ENCODE results near the gene DZANK1.
"Not testable (repeated sequence)": the region's sequence is repeated elsewhere in the genome, so short reads cannot be mapped to it uniquely, and the experiment has no call there.

DZANK1 gene

GRCh38 chr20:18466894-18467730 is at the start of gene DZANK1, which contains the start of gene POLR3F:
Gene DZANK1 (minus strand): TSS chr20:18467030. CDS start chr20:18465358, 1,672 bp downstream.
Gene POLR3F (plus strand): TSS chr20:18467390. CDS start chr20:18467507, 117 bp downstream.
- H3K4me3 ChIP-seq (ENCODE audit: low read depth in 1 of 2, low read length in 2 of 2): peak within 1 kb of the TSS; percentile 78 to 100
- H3K4me1 ChIP-seq (ENCODE audit: control insufficient read depth in 1 of 2, insufficient read depth in 2 of 2, low read length in 2 of 2): peaks cover 0 to 23% of the 10 kb centered on the region in 2 donors
- H3K36me3 ChIP-seq (ENCODE audit: control insufficient read depth in 1 of 2, insufficient read depth in 2 of 2, low read length in 2 of 2): peaks cover 5 to 25% of the 10 kb centered on the region in 2 donors
- no peaks in the 10 kb centered on the region for H3K9me3 ChIP-seq (ENCODE audit: control insufficient read depth in 1 of 2, low read length in 2 of 2)
- peak within 1 kb of the TSS; percentile 90 for H3K27ac ChIP-seq (ENCODE audit: low read length)
- H3K27me3 ChIP-seq (ENCODE audit: low read depth, low read length): no peaks in the 10 kb centered on the region

- no peaks in the 10 kb centered on the region for H3K27me3 ChIP-seq (ENCODE audit: low read depth, low read length)
- no peaks in the 10 kb centered on the region for H3K4me1 ChIP-seq (ENCODE audit: control insufficient read depth in 1 of 2, insufficient read depth in 2 of 2, low read length in 2 of 2)
- peaks cover 10 to 24% of the 10 kb centered on the region in 2 donors for H3K36me3 ChIP-seq (ENCODE audit: control insufficient read depth in 1 of 2, insufficient read depth in 2 of 2, low read length in 2 of 2)
- no peak overlapping the region for H3K27ac ChIP-seq (ENCODE audit: low read length)
- H3K9me3 ChIP-seq (ENCODE audit: control insufficient read depth in 1 of 2, low read length in 2 of 2): no peaks in the 10 kb centered on the region
- H3K4me3 ChIP-seq (ENCODE audit: low read depth in 1 of 2, low read length in 2 of 2): no peak overlapping the region
Measured at GRCh38 chr20:18515973-18516372, 49.1 kb upstream of the DZANK1 start.

- Histone ChIP-seq H3K4me3 (ENCODE audit: low read depth in 1 of 2, low read length in 2 of 2) (no peak overlapping the region), H3K36me3 (ENCODE audit: control insufficient read depth in 1 of 2, insufficient read depth in 2 of 2, low read length in 2 of 2) (peaks cover 10 to 32% of the 10 kb centered on the region in 2 donors), H3K4me1 (ENCODE audit: control insufficient read depth in 1 of 2, insufficient read depth in 2 of 2, low read length in 2 of 2) (peaks cover 0 to under 1% of the 10 kb centered on the region in 2 donors)
Measured at GRCh38 chr20:18514127-18514526, 47.3 kb upstream of the DZANK1 start.

GRCh38 chr20:18513208-18513607 is 46.4 kb upstream of the DZANK1 start:
- H3K4me1 ChIP-seq (ENCODE audit: control insufficient read depth in 1 of 2, insufficient read depth in 2 of 2, low read length in 2 of 2): peaks cover 3 to 10% of the 10 kb centered on the region in 2 donors
- no peak overlapping the region for H3K4me3 ChIP-seq (ENCODE audit: low read depth in 1 of 2, low read length in 2 of 2)
- no peaks in the 10 kb centered on the region for H3K9me3 ChIP-seq (ENCODE audit: control insufficient read depth in 1 of 2, low read length in 2 of 2)
- no peak overlapping the region for H3K27ac ChIP-seq (ENCODE audit: low read length)
- no peaks in the 10 kb centered on the region for H3K27me3 ChIP-seq (ENCODE audit: low read depth, low read length)
- peaks cover 10 to 32% of the 10 kb centered on the region in 2 donors for H3K36me3 ChIP-seq (ENCODE audit: control insufficient read depth in 1 of 2, insufficient read depth in 2 of 2, low read length in 2 of 2)

More at GRCh38 chr20:18514127-18514526, 47.3 kb upstream of the DZANK1 start:
- no peaks in the 10 kb centered on the region for H3K27me3 ChIP-seq (ENCODE audit: low read depth, low read length)
- no peak overlapping the region for H3K27ac ChIP-seq (ENCODE audit: low read length)
- no peaks in the 10 kb centered on the region for H3K9me3 ChIP-seq (ENCODE audit: control insufficient read depth in 1 of 2, low read length in 2 of 2)

DNA sequence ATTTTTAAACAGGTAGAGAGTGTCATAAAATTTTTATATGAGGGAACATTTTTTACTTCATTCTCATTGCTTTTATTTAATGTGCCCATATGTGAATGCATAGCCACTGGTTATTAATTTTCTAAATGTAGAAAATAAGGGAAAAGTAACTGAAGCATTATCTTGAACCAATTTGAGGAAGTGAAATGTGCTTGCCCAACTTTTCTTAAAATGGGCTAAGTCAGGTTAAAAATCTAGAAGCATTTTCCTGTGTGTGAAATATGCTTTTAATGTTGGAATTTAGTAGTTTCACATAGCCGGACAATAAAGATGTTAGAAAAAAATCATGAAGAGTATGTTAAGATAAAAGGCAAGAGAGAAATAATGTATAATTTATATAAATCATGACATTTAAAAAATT is 44.7 kb upstream of the DZANK1 start:
- H3K27ac ChIP-seq (ENCODE audit: low read length): no peak overlapping the region
- H3K4me1 ChIP-seq (ENCODE audit: control insufficient read depth in 1 of 2, insufficient read depth in 2 of 2, low read length in 2 of 2): peaks cover 7 to 11% of the 10 kb centered on the region in 2 donors
- H3K27me3 ChIP-seq (ENCODE audit: low read depth, low read length): no peaks in the 10 kb centered on the region
- no peak overlapping the region for H3K4me3 ChIP-seq (ENCODE audit: low read depth in 1 of 2, low read length in 2 of 2)
- no peaks in the 10 kb centered on the region for H3K9me3 ChIP-seq (ENCODE audit: control insufficient read depth in 1 of 2, low read length in 2 of 2)
- H3K36me3 ChIP-seq (ENCODE audit: control insufficient read depth in 1 of 2, insufficient read depth in 2 of 2, low read length in 2 of 2): peaks cover 10 to 32% of the 10 kb centered on the region in 2 donors

GRCh38 chr20:18507218-18508191 is 40.7 kb upstream of the DZANK1 start, which contains the start of gene SEC23B:
Gene SEC23B (plus strand): TSS chr20:18507940. CDS start chr20:18510836, 2,896 bp downstream.
- peaks cover 3 to 11% of the 10 kb centered on the region in 2 donors for H3K36me3 ChIP-seq (ENCODE audit: control insufficient read depth in 1 of 2, insufficient read depth in 2 of 2, low read length in 2 of 2)
- no peaks in the 10 kb centered on the region for H3K9me3 ChIP-seq (ENCODE audit: control insufficient read depth in 1 of 2, low read length in 2 of 2)

DNA sequence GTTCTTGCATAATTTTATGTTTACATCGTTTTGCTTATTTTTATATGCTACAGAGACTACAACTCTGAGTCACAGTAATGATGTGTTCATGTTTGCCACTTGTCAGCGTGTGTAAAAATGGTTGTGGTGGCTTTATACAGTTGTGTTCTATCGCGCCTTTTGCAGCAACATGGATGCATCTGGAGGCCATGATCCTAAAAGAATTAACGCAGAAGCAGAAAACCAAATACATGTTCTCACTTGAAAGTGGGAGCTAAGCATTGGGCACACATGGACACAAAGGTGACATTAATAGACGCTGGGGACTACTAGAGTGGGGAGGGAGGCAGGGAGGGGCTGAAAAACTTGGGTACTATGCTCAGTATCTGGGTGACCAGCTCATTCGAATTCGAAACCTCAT is 39.9 kb upstream of the DZANK1 start:
- no peaks in the 10 kb centered on the region for H3K27me3 ChIP-seq (ENCODE audit: low read depth, low read length)
- no peaks in the 10 kb centered on the region for H3K9me3 ChIP-seq (ENCODE audit: control insufficient read depth in 1 of 2, low read length in 2 of 2)
- H3K4me3 ChIP-seq (ENCODE audit: low read depth in 1 of 2, low read length in 2 of 2): peak overlapping the region; percentile 81 to 99
- H3K27ac ChIP-seq (ENCODE audit: low read length): peak overlapping the region; percentile 98
- peaks cover 7 to 11% of the 10 kb centered on the region in 2 donors for H3K4me1 ChIP-seq (ENCODE audit: control insufficient read depth in 1 of 2, insufficient read depth in 2 of 2, low read length in 2 of 2)
- H3K36me3 ChIP-seq (ENCODE audit: control insufficient read depth in 1 of 2, insufficient read depth in 2 of 2, low read length in 2 of 2): peaks cover 0 to 11% of the 10 kb centered on the region in 2 donors

More at GRCh38 chr20:18507218-18508191, 40.7 kb upstream of the DZANK1 start, which contains the start of gene SEC23B:
- no peaks in the 10 kb centered on the region for H3K27me3 ChIP-seq (ENCODE audit: low read depth, low read length)
- peak within 1 kb of the TSS; percentile 98 for H3K27ac ChIP-seq (ENCODE audit: low read length)
- peaks cover 7 to 11% of the 10 kb centered on the region in 2 donors for H3K4me1 ChIP-seq (ENCODE audit: control insufficient read depth in 1 of 2, insufficient read depth in 2 of 2, low read length in 2 of 2)
- peak within 1 kb of the TSS; percentile 81 to 99 for H3K4me3 ChIP-seq (ENCODE audit: low read depth in 1 of 2, low read length in 2 of 2)

DNA sequence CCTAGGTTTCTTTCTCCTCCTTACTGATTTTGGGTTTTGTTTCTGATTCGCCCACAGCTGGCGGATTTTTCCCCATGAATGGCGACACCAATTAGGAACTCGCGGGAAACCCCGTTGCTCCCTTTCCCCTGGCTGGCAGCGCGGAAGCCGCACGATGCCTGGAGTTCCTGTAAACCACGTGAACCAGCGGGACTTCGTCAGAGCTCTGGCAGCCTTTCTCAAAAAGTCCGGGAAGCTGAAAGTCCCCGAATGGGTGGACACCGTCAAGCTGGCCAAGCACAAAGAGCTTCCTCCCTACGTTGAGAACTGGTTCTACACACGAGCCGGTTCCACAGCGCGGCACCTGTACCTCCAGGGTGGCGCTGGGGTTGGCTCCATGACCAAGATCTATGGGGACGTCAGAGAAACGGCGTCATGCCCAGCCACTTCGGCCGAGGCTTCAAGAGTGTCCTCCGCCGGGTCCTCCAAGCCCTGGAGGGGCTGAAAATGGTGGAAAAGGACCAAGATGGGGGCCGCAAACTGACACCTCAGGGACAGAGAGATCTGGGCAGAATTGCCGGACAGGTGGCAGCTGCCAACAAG is 37.7 kb upstream of the DZANK1 start:
- no peak overlapping the region for H3K4me3 ChIP-seq (ENCODE audit: low read depth in 1 of 2, low read length in 2 of 2)
- H3K27ac ChIP-seq (ENCODE audit: low read length): no peak overlapping the region
- H3K9me3 ChIP-seq (ENCODE audit: control insufficient read depth in 1 of 2, low read length in 2 of 2): no peaks in the 10 kb centered on the region
- H3K36me3 ChIP-seq (ENCODE audit: control insufficient read depth in 1 of 2, insufficient read depth in 2 of 2, low read length in 2 of 2): no peaks in the 10 kb centered on the region
- H3K4me1 ChIP-seq (ENCODE audit: control insufficient read depth in 1 of 2, insufficient read depth in 2 of 2, low read length in 2 of 2): peaks cover 7 to 11% of the 10 kb centered on the region in 2 donors
- H3K27me3 ChIP-seq (ENCODE audit: low read depth, low read length): no peaks in the 10 kb centered on the region

DNA sequence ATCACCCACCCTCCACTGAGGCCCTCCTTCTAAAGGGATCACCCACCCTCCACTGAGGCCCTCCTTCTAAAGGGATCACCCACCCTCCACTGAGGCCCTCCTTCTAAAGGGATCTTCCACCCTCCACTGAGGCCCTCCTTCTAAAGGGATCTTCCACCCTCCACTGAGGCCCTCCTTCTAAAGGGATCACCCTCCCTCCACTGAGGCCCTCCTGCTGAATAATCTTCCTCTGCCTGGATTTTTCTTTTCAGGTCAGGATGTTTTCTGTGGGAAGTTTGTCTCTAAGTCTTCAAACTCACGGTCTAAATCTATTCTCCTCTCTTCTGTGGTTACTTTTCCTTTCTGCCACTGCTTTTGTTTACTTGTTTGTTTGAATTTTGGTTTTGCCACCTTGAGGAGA is 34.8 kb upstream of the DZANK1 start:
- H3K4me3 ChIP-seq (ENCODE audit: low read depth in 1 of 2, low read length in 2 of 2); H3K36me3 ChIP-seq (ENCODE audit: control insufficient read depth in 1 of 2, insufficient read depth in 2 of 2, low read length in 2 of 2); H3K4me1 ChIP-seq (ENCODE audit: control insufficient read depth in 1 of 2, insufficient read depth in 2 of 2, low read length in 2 of 2); H3K9me3 ChIP-seq (ENCODE audit: control insufficient read depth in 1 of 2, low read length in 2 of 2); H3K27me3 ChIP-seq (ENCODE audit: low read depth, low read length); H3K27ac ChIP-seq (ENCODE audit: low read length): not testable (repeated sequence)

GRCh38 chr20:18497603-18498002 is 30.8 kb upstream of the DZANK1 start:
- peak overlapping the region; percentile 8 for H3K27ac ChIP-seq (ENCODE audit: low read length)
- H3K36me3 ChIP-seq (ENCODE audit: control insufficient read depth in 1 of 2, insufficient read depth in 2 of 2, low read length in 2 of 2): peaks cover 10 to 13% of the 10 kb centered on the region in 2 donors

More at GRCh38 chr20:18497603-18498002, 30.8 kb upstream of the DZANK1 start:
- Histone ChIP-seq H3K27me3 (ENCODE audit: low read depth, low read length) (no peaks in the 10 kb centered on the region), H3K4me3 (ENCODE audit: low read depth in 1 of 2, low read length in 2 of 2) (peak overlapping the region; percentile 86 to 91), H3K4me1 (ENCODE audit: control insufficient read depth in 1 of 2, insufficient read depth in 2 of 2, low read length in 2 of 2) (peaks cover 5 to 19% of the 10 kb centered on the region in 2 donors), H3K9me3 (ENCODE audit: control insufficient read depth in 1 of 2, low read length in 2 of 2) (no peaks in the 10 kb centered on the region)

Data from muscle layer of duodenum (tissue), 2 donors.